RWPE2 (cell line): ENCODE data around the gene NUAK1.

Source experiments
- ATAC-seq: fragments of 200-7000 bp; cut with Tn5 transposase; 3 replicates; pipeline ENCODE4 v1.9.1; 2021; ENCODE audit warnings: low read depth
- DNase-seq: peaks from one replicate; pipeline ENCODE4 v3.0.0-alpha.2; 2020; ENCODE audit warnings: low spot score
- H3K27ac ChIP-seq: fragments of 450-650 bp; 2 replicates; pipeline ENCODE4 v1.5.1; 2017; ENCODE audit warnings: mild to moderate bottlenecking; ENCODE audit not compliant: poor library complexity, severe bottlenecking
- H3K27me3 ChIP-seq: fragments of 250-450 bp; sonication (Bioruptor Pico); 2 replicates; pipeline ENCODE4 v1.5.1; 2021; ENCODE audit warnings: mild to moderate bottlenecking, moderate library complexity; ENCODE audit not compliant: insufficient read depth, poor library complexity, severe bottlenecking
- H3K36me3 ChIP-seq: fragments of 250-450 bp; sonication (Bioruptor Pico); 2 replicates; pipeline ENCODE4 v1.5.1; 2020; ENCODE audit warnings: low read depth, mild to moderate bottlenecking, moderate library complexity
- H3K4me1 ChIP-seq: fragments of 250-450 bp; sonication (Bioruptor Pico); 2 replicates; pipeline ENCODE4 v1.5.1; 2021; ENCODE audit warnings: mild to moderate bottlenecking, moderate library complexity; ENCODE audit not compliant: insufficient read depth, poor library complexity, severe bottlenecking
- H3K4me3 ChIP-seq: fragments of 250-450 bp; sonication (Bioruptor Pico); 2 replicates; pipeline ENCODE4 v1.5.1; 2021; ENCODE audit warnings: mild to moderate bottlenecking, moderate library complexity; ENCODE audit not compliant: severe bottlenecking
- H3K9me3 ChIP-seq: fragments of 250-450 bp; sonication (Bioruptor Pico); 2 replicates; pipeline ENCODE4 v1.5.1; 2021; ENCODE audit warnings: mild to moderate bottlenecking, moderate library complexity; ENCODE audit not compliant: severe bottlenecking
- CTCF ChIP-seq: fragments of 450-650 bp; IDR thresholded peaks from one replicate; pipeline ENCODE4 v1.5.1; 2017; ENCODE audit warnings: mild to moderate bottlenecking, moderate library complexity; ENCODE audit not compliant: poor library complexity, severe bottlenecking

NUAK1 gene

GRCh38 chr12:106161491-106161890, 22.7 kb upstream of the NUAK1 start:
- Histone ChIP-seq H3K9me3 (no peaks in the 10 kb centered on the region), H3K4me1 (no peaks in the 10 kb centered on the region), H3K36me3 (no peaks in the 10 kb centered on the region), H3K4me3 (no peak overlapping the region), H3K27me3 (peaks cover 3% of the 10 kb centered on the region), H3K27ac (no peak overlapping the region)
- DNase-seq (no peak), ATAC-seq (no peak)
- no peak for TF ChIP-seq CTCF

- DNase-seq (no peak), ATAC-seq (no peak)
- Histone ChIP-seq H3K36me3 (no peaks in the 10 kb centered on the region), H3K4me3 (no peak overlapping the region), H3K27ac (no peak overlapping the region), H3K27me3 (no peaks in the 10 kb centered on the region), H3K9me3 (no peaks in the 10 kb centered on the region), H3K4me1 (no peaks in the 10 kb centered on the region)
- no peak for TF ChIP-seq CTCF
Observed at GRCh38 chr12:106160915-106161314, 22.2 kb upstream of the NUAK1 start.

GRCh38 chr12:106157802-106158201, 19.0 kb upstream of the NUAK1 start:
- ATAC-seq (no peak), DNase-seq (no peak)
- H3K4me1 ChIP-seq: no peaks in the 10 kb centered on the region

DNA sequence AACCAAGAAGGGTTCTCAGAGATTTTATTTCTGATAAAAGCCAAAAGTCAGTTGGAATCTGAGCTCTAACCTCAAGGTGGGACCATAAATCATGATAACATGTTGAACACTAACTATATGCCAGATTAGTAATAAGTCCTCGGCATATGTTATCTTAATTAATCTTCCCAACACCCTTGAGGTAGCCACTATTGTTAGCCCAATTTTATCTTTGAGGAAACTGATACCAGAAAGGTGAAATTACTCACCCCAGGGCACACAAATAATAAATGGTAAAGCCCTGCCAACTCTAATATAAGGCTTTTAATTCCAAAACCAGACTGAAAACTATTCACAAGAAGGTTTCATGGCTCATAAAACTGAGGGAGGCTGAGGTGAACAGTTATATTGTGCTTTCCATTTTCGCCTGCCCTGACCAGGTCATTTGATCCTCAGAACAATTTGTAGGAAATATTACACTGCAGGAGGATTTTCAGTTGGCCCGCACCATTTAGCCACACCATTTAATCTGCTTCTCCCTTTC, 16.1 kb upstream of the NUAK1 start:
- Histone ChIP-seq H3K4me1 (no peaks in the 10 kb centered on the region), H3K27ac (no peak overlapping the region), H3K4me3 (no peak overlapping the region), H3K9me3 (no peaks in the 10 kb centered on the region), H3K36me3 (no peaks in the 10 kb centered on the region), H3K27me3 (no peaks in the 10 kb centered on the region)
- no peak for TF ChIP-seq CTCF
- ATAC-seq (no peak), DNase-seq (no peak)

More at GRCh38 chr12:106157802-106158201, 19.0 kb upstream of the NUAK1 start:
- Histone ChIP-seq H3K9me3 (no peaks in the 10 kb centered on the region), H3K36me3 (no peaks in the 10 kb centered on the region), H3K27ac (no peak overlapping the region), H3K4me3 (no peak overlapping the region), H3K27me3 (no peaks in the 10 kb centered on the region)
- TF ChIP-seq CTCF: no peak

- Histone ChIP-seq H3K36me3 (no peaks in the 10 kb centered on the region), H3K4me1 (no peaks in the 10 kb centered on the region), H3K27me3 (no peaks in the 10 kb centered on the region), H3K27ac (no peak overlapping the region), H3K9me3 (no peaks in the 10 kb centered on the region), H3K4me3 (no peak overlapping the region)
- no peak for ATAC-seq
- no peak for DNase-seq
- TF ChIP-seq CTCF: no peak
Observed at GRCh38 chr12:106152334-106152733, 13.6 kb upstream of the NUAK1 start.
